Measurements from ENCODE around the gene PCSK1. TPM values are rescaled to one million over a fixed set of nuclear protein-coding genes. Genes with fewer than 3 reads are reported as not detected.

The PCSK1 gene
- total and polyA plus RNA-seq, 2 donors (not counting 3 experiments of a cell fraction or from before 2014, with no cell fraction given): 0.95 to 8.7 TPM

DNA sequence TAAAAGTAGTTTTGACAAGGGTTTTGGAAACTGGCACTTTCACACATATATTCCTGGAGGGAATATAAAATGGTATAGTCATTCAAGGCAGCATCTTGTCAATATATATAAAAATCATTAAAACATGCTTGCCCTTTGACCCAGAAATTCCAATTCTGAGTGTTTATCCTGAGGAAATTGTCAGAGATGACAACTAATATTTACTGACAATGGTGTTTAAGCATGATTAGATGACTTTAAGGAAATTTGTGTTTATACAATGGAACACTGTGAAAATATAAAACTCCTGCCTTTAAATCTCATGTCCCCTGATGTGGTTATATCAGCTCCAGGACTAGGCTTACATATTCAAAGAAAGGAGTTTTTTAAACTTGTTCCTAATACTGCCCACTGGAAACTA is 25.6 kb downstream of the PCSK1 start:
- H3K4me2 ChIP-seq (ENCODE audit: insufficient read depth, low read length): peak overlapping the region; percentile 42
- no TSS peak for BruUV-seq (replicated peaks)
- ChIA-PET POLR2A (no interaction called here), CTCF (interaction anchor here (0.6 to 5.4 kb wide), 9 partner anchors 16 to 207 kb away, joined by 3 to 24 read pairs (median 3); no protein-coding TSS in a partner anchor)
- no peak for TF ChIP-seq POLR2A (IDR thresholded peaks at IDR 0.05; ENCODE audit: low read depth, low read length)
- TF ChIP-seq JUN (IDR thresholded peaks at IDR 0.05; ENCODE audit: borderline replicate concordance, insufficient read depth, insufficient read length, low read depth): peak; percentile 52
- peak; percentile 73 for TF ChIP-seq FOS (IDR thresholded peaks at IDR 0.05; ENCODE audit: borderline replicate concordance, insufficient read depth, low read length)
- peak; percentile 63 for TF ChIP-seq GATA2 (IDR thresholded peaks at IDR 0.05; ENCODE audit: insufficient read depth, insufficient read length, low read depth, low read length)
- peaks cover 28% of the 10 kb centered on the region for H3K4me1 ChIP-seq (ENCODE audit: control insufficient read depth, extremely low read depth, insufficient read depth, low read length)
- H4K20me1 ChIP-seq (replicated peaks; ENCODE audit: control insufficient read depth, extremely low read depth, insufficient read depth, low read length): no peaks in the 10 kb centered on the region
- no peaks in the 10 kb centered on the region for H3K27me3 ChIP-seq (ENCODE audit: control insufficient read depth in 2 of 2, insufficient read depth in 2 of 2, low read length in 2 of 2)
- no peaks in the 10 kb centered on the region for H3K79me2 ChIP-seq (ENCODE audit: control insufficient read depth, insufficient read depth, low read length)
- dilution Hi-C loops (cut with MboI; ENCODE audit: extremely low pct_ligation_motif_present, low sequenced_read_pairs): no loop called here
- peak overlapping the region; percentile 54 for H3K9ac ChIP-seq (replicated peaks; ENCODE audit: extremely low read depth, insufficient read depth, low read length)
- FAIRE-seq (peak; percentile 82), DNase-seq (ENCODE audit: low read depth, low spot score) (peak; percentile 81)
- peak overlapping the region; percentile 84 for H3K27ac ChIP-seq (ENCODE audit: insufficient read depth, low read depth, low read length)
- no peaks in the 10 kb centered on the region for H3K36me3 ChIP-seq (ENCODE audit: control insufficient read depth in 2 of 2, extremely low read depth in 1 of 2, insufficient read depth in 2 of 2, low read length in 2 of 2)
- no peaks in the 10 kb centered on the region for H3K9me3 ChIP-seq (replicated peaks; ENCODE audit: control insufficient read depth, insufficient read depth, low read length)
- H3K9me1 ChIP-seq (replicated peaks; ENCODE audit: control insufficient read depth, extremely low read depth, insufficient read depth, low read length): no peaks in the 10 kb centered on the region
- H3K4me3 ChIP-seq (replicated peaks in 1 of 3; ENCODE audit: insufficient read depth in 1 of 3, low read depth in 1 of 3, low read length in 3 of 3): no peak overlapping the region
- H2AFZ ChIP-seq (ENCODE audit: low read depth, low read length): no peak overlapping the region
- intact Hi-C loops (cut with micrococcal nuclease): loop anchor here (5.0 kb wide), 1 partner anchor 445 kb away; the partner anchor contains the start of gene ELL2

DNA sequence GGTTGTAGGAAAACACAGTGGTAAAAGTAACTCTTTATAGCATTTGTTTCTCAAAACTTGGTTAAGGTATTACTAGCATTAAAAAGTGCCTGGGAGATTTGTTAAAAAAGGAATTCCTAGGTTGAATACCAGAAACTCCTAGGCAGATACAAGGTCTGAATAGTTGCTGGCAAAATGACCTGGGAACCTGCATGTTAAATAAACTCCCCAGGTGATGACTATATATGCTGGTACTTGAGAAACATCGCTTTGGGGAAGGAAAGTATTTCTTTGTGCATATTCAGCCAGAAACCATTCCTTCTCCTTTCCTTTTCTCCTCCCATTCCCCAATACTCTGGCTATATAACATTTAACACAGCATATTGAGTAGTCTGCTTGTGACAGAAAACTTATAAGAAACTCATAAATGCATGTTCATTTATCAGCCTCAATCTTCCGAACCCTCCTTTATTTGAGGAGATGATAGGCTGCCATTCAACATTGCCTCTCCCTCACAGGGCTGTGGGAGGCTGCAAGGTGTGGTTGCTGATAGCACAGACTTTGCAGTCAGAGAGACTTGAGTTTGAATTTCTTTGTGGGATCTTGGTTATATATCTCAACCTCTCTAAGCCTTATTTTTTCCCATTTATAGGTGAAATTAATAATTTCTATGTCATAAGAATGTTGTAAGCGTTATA is 28.7 kb downstream of the PCSK1 start:
- Histone ChIP-seq H3K9ac (replicated peaks; ENCODE audit: extremely low read depth, insufficient read depth, low read length) (no peak overlapping the region), H3K4me3 (replicated peaks in 1 of 3; ENCODE audit: insufficient read depth in 1 of 3, low read depth in 1 of 3, low read length in 3 of 3) (no peak overlapping the region), H3K9me3 (replicated peaks; ENCODE audit: control insufficient read depth, insufficient read depth, low read length) (no peaks in the 10 kb centered on the region), H3K27me3 (ENCODE audit: control insufficient read depth in 2 of 2, insufficient read depth in 2 of 2, low read length in 2 of 2) (no peaks in the 10 kb centered on the region), H3K79me2 (ENCODE audit: control insufficient read depth, insufficient read depth, low read length) (no peaks in the 10 kb centered on the region), H3K9me1 (replicated peaks; ENCODE audit: control insufficient read depth, extremely low read depth, insufficient read depth, low read length) (no peaks in the 10 kb centered on the region), H3K4me1 (ENCODE audit: control insufficient read depth, extremely low read depth, insufficient read depth, low read length) (peaks cover 27% of the 10 kb centered on the region), H3K4me2 (ENCODE audit: insufficient read depth, low read length) (no peak overlapping the region), H2AFZ (ENCODE audit: low read depth, low read length) (no peak overlapping the region), H3K27ac (ENCODE audit: insufficient read depth, low read depth, low read length) (no peak overlapping the region), H4K20me1 (replicated peaks; ENCODE audit: control insufficient read depth, extremely low read depth, insufficient read depth, low read length) (no peaks in the 10 kb centered on the region), H3K36me3 (ENCODE audit: control insufficient read depth in 2 of 2, extremely low read depth in 1 of 2, insufficient read depth in 2 of 2, low read length in 2 of 2) (no peaks in the 10 kb centered on the region)
- ChIA-PET CTCF (no interaction called here), POLR2A (no interaction called here)
- DNase-seq (ENCODE audit: low read depth, low spot score): no peak
- BruUV-seq (replicated peaks): no TSS peak
- no peak for FAIRE-seq
- dilution Hi-C loops (cut with MboI; ENCODE audit: extremely low pct_ligation_motif_present, low sequenced_read_pairs): no loop called here
- TF ChIP-seq POLR2A (IDR thresholded peaks at IDR 0.05; ENCODE audit: low read depth, low read length): no peak
- TF ChIP-seq JUN (IDR thresholded peaks at IDR 0.05; ENCODE audit: borderline replicate concordance, insufficient read depth, insufficient read length, low read depth): no peak
- TF ChIP-seq POLR2AphosphoS5 (IDR thresholded peaks at IDR 0.05; ENCODE audit: insufficient read depth, low read depth, low read length): no peak
- no peak for TF ChIP-seq FOS (IDR thresholded peaks at IDR 0.05; ENCODE audit: borderline replicate concordance, insufficient read depth, low read length)
- no peak for TF ChIP-seq GATA2 (IDR thresholded peaks at IDR 0.05; ENCODE audit: insufficient read depth, insufficient read length, low read depth, low read length)
- no peak for TF ChIP-seq MYC (IDR thresholded peaks at IDR 0.05; ENCODE audit: low read depth, low read length)
- TF ChIP-seq, protein P1, sequence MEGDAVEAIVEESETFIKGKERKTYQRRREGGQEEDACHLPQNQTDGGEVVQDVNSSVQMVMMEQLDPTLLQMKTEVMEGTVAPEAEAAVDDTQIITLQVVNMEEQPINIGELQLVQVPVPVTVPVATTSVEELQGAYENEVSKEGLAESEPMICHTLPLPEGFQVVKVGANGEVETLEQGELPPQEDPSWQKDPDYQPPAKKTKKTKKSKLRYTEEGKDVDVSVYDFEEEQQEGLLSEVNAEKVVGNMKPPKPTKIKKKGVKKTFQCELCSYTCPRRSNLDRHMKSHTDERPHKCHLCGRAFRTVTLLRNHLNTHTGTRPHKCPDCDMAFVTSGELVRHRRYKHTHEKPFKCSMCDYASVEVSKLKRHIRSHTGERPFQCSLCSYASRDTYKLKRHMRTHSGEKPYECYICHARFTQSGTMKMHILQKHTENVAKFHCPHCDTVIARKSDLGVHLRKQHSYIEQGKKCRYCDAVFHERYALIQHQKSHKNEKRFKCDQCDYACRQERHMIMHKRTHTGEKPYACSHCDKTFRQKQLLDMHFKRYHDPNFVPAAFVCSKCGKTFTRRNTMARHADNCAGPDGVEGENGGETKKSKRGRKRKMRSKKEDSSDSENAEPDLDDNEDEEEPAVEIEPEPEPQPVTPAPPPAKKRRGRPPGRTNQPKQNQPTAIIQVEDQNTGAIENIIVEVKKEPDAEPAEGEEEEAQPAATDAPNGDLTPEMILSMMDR (IDR thresholded peaks at IDR 0.05; ENCODE audit: extremely low read depth in 1 of 2, insufficient read depth in 1 of 2, low read depth in 1 of 2, low read length in 2 of 2): no peak
- TF ChIP-seq, protein P2, sequence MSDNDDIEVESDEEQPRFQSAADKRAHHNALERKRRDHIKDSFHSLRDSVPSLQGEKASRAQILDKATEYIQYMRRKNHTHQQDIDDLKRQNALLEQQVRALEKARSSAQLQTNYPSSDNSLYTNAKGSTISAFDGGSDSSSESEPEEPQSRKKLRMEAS (IDR thresholded peaks at IDR 0.05; ENCODE audit: insufficient read depth, insufficient read length): no peak
- no peak for TF ChIP-seq EZH2 (IDR thresholded peaks at IDR 0.05; ENCODE audit: borderline replicate concordance, low read depth, low read length, severe bottlenecking)
- intact Hi-C loops (cut with micrococcal nuclease): no loop called here
